Heart left ventricle (tissue), 13 donors: Measurements from ENCODE around the gene UPP1.

Source experiments
- POLR2A ChIP-seq, 2 donors: fragments of 450-650 bp; IDR thresholded peaks; one replicate each; pipeline ENCODE4 v1.6.1; 2017; ENCODE audit warnings: antibody characterized with exemption in 2 of 2, mild to moderate bottlenecking in 2 of 2, moderate library complexity in 2 of 2
- TF ChIP-seq, protein P1 (sequence below), 12 donors: fragments of 200-600 bp; sonication (generic) in 4 of 12; IDR thresholded peaks; one replicate each; pipeline versions ENCODE4 v1.5.0 to v1.8.0; 2018 to 2022; ENCODE audit warnings: antibody characterized with exemption in 12 of 12, mild to moderate bottlenecking in 5 of 12
- donor health status: ischemic (EF 13 %, LVEDD 7.1; RV severe dilation, severe dysfunction).
- donor health status: DM: no; HTN: yes; CAD: no.
- donor health status: DM: no; HTN: no; CAD: no.
- donor health status: ischemic (EF 25% LVEDD 6.9; RV normal size, moderate dysfunction).
- donor health status: ischemic (EF 25% LVEDD 5.7; RV mildly dilated, moderate dysfunction).
- donor health status: ischemic (EF 35%, LVEDD 5.7; RV mildly dilated, moderate dysfunction).
- donor health status: nonischemic (EF 11% LVEDD 7.7; RV severe dilation, severe dysfunction).
- donor health status: DM: yes; HTN: yes; CAD: no.
- donor health status: PGD.
- donor health status: ischemic (EF 29% LVEDD 5.4; RV normal size, mild dysfunction).
- donor health status: nonischemic (EF 23%, LVEDD 6.1; RV moderate dilation, normal function).

DNA sequence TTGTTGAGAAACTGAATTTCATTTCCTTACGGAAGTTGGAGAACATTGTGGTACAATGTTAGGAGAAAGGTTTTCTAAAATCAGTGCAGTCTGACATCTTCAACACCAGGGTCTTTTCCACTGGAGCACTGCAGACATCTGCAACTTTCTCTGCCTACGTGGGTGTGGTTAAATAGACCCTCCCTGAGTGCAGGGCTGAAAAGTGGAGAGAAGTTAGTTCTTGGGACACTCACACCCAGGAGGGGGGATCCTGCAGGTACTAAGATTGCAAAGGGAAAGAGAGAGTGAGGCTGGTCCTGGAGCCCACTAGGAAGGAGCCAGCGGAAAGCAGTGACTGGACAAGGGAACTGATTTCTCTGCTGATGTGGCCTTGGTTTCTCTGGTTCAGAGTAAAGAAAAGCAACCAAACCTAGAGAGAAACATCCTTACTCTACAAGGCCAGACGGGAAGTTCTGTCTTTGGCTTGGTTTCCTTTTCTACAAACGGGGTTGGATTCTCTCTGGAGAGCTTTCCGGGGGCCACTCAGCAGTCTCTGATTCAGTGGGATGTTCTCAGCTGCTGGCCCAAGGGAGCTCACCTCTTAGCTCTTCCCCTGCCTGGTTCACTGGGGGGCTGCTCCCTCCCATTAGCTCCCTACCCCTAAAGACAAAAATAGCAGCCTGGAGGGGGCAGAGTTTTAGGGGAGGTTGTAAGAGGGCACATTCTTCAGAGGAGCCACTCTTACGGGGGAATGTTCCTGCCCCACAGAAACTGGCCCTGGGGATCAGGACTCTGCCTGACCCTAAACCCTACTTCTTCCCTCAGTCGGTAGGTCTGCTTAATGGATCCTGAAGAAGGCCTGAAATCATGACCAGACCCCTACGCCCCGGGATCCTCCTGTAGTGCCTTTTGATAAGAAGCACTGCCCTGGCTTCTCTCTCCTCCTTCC lies 2.7 kb downstream of the UPP1 start:
- TF ChIP-seq POLR2A (IDR thresholded peaks at IDR 0.05) = no peak
- TF ChIP-seq, protein P1, sequence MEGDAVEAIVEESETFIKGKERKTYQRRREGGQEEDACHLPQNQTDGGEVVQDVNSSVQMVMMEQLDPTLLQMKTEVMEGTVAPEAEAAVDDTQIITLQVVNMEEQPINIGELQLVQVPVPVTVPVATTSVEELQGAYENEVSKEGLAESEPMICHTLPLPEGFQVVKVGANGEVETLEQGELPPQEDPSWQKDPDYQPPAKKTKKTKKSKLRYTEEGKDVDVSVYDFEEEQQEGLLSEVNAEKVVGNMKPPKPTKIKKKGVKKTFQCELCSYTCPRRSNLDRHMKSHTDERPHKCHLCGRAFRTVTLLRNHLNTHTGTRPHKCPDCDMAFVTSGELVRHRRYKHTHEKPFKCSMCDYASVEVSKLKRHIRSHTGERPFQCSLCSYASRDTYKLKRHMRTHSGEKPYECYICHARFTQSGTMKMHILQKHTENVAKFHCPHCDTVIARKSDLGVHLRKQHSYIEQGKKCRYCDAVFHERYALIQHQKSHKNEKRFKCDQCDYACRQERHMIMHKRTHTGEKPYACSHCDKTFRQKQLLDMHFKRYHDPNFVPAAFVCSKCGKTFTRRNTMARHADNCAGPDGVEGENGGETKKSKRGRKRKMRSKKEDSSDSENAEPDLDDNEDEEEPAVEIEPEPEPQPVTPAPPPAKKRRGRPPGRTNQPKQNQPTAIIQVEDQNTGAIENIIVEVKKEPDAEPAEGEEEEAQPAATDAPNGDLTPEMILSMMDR (IDR thresholded peaks at IDR 0.05) = no peak
